IMR-90 (cell line): ENCODE results near the gene PRPF6. TPM values are rescaled to one million over a fixed set of nuclear protein-coding genes. Genes with fewer than 3 reads are reported as not detected.

ENCODE experiments used
- ATAC-seq: fragments of 200-7000 bp; cut with Tn5 transposase; 2 replicates; pipeline ENCODE4 v1.9.1; 2020; ENCODE audit warnings: low read depth, mild to moderate bottlenecking, moderate library complexity
- BruUV-seq: library from RNA; stranded (reverse); fragments of 400-500 nt; replicated peaks from 2 replicates; lab custom pipeline; 2021; lab: Mats Ljungman, UMichigan
- CTCF ChIA-PET: fragments of 300-600 bp; formaldehyde crosslinking; extraction: SDS; loops from one replicate; lab custom pipeline; 2021; ENCODE audit warnings: antibody characterized with exemption; lab: Yijun Ruan, JAX
- POLR2A ChIA-PET: fragments of 300-600 bp; sonication (Branson Sonifier 250); formaldehyde crosslinking; loops from one replicate; lab custom pipeline; 2022; ENCODE audit warnings: antibody characterized with exemption; ENCODE audit not compliant: unreplicated experiment; lab: Charles Lee
- DNase-seq: peaks from one replicate; pipeline ENCODE4 v3.0.0; 2013
- H2AFZ ChIP-seq: replicated peaks from 2 replicates; pipeline ENCODE3; 2013; ENCODE audit warnings: low read length, mild to moderate bottlenecking; ENCODE audit not compliant: poor library complexity
- H2AK5ac ChIP-seq: 2 replicates; pipeline ENCODE4 v1.6.1; 2013; ENCODE audit warnings: low read depth, low read length, inconsistent platforms
- H2AK9ac ChIP-seq: replicated peaks from 2 replicates; pipeline ENCODE3; 2013; ENCODE audit warnings: mild to moderate bottlenecking, low read depth, low read length, moderate library complexity; ENCODE audit not compliant: poor library complexity
- H2BK120ac ChIP-seq: 2 replicates; pipeline ENCODE4 v1.6.1; 2013; ENCODE audit warnings: low read depth, low read length, inconsistent platforms
- H2BK15ac ChIP-seq: 3 replicates; pipeline ENCODE4 v1.6.1; 2013; ENCODE audit warnings: low read depth, low read length, inconsistent platforms
- H2BK20ac ChIP-seq: 2 replicates; pipeline ENCODE4 v1.6.1; 2013; ENCODE audit warnings: low read depth, mild to moderate bottlenecking, inconsistent platforms, low read length, moderate library complexity
- H2BK5ac ChIP-seq: 2 replicates; pipeline ENCODE4 v1.6.1; 2013; ENCODE audit warnings: mild to moderate bottlenecking, low read depth, low read length, inconsistent platforms; ENCODE audit not compliant: poor library complexity, severe bottlenecking
- H3K14ac ChIP-seq: replicated peaks from 2 replicates; pipeline ENCODE4 v1.6.1; 2013; ENCODE audit warnings: low read depth, low read length, inconsistent platforms
- H3K18ac ChIP-seq: 2 replicates; pipeline ENCODE4 v1.6.1; 2013; ENCODE audit warnings: low read depth, low read length, control low read depth
- H3K23ac ChIP-seq: 2 replicates; pipeline ENCODE4 v1.6.1; 2013; ENCODE audit warnings: low read depth, low read length, inconsistent platforms
- H3K27ac ChIP-seq: 2 replicates; pipeline ENCODE4 v1.5.1; 2013; ENCODE audit warnings: mild to moderate bottlenecking, control low read depth, low read length; ENCODE audit not compliant: insufficient read depth
- H3K27me3 ChIP-seq: 2 replicates; pipeline ENCODE4 v1.6.1; 2013; ENCODE audit warnings: low read length; ENCODE audit not compliant: control insufficient read depth, insufficient read depth
- H3K36me3 ChIP-seq: 2 replicates; pipeline ENCODE4 v1.6.1; 2013; ENCODE audit warnings: low read length, mixed read lengths; ENCODE audit not compliant: control insufficient read depth, insufficient read depth
- H3K4ac ChIP-seq: 2 replicates; pipeline ENCODE4 v1.6.1; 2013; ENCODE audit warnings: low read depth, low read length, inconsistent platforms
- H3K4me1 ChIP-seq: 2 replicates; pipeline ENCODE4 v1.6.1; 2013; ENCODE audit warnings: low read length, mixed read lengths; ENCODE audit not compliant: control insufficient read depth, insufficient read depth
- H3K4me2 ChIP-seq: 2 replicates; pipeline ENCODE4 v1.6.1; 2013; ENCODE audit warnings: low read depth, mild to moderate bottlenecking, control low read depth, low read length, moderate library complexity
- H3K4me3 ChIP-seq: 2 replicates; pipeline ENCODE4 v1.5.1; 2013; ENCODE audit warnings: low read depth, mild to moderate bottlenecking, control low read depth, low read length, moderate library complexity; ENCODE audit not compliant: insufficient read depth
- H3K56ac ChIP-seq: 2 replicates; pipeline ENCODE4 v1.6.1; 2013; ENCODE audit warnings: low read length, inconsistent platforms; ENCODE audit not compliant: insufficient read depth; ENCODE audit errors: extremely low read depth
- H3K79me1 ChIP-seq, 2 experiments: 2 replicates each; pipeline ENCODE4 v1.6.1; 2013; ENCODE audit warnings: low read length in 2 of 2, inconsistent platforms in 1 of 2, low read depth in 1 of 2
- H3K9ac ChIP-seq: 2 replicates; pipeline ENCODE4 v1.6.1; 2013; ENCODE audit warnings: low read depth, low read length, control low read depth
- H3K9me1 ChIP-seq: 2 replicates; pipeline ENCODE4 v1.6.1; 2013; ENCODE audit warnings: low read length, inconsistent platforms; ENCODE audit not compliant: insufficient read depth
- H3K9me3 ChIP-seq: 2 replicates; pipeline ENCODE4 v1.6.1; 2013; ENCODE audit warnings: low read length; ENCODE audit not compliant: control insufficient read depth, insufficient read depth
- H4K20me1 ChIP-seq: 2 replicates; pipeline ENCODE4 v1.6.1; 2013; ENCODE audit warnings: low read length, inconsistent platforms; ENCODE audit not compliant: insufficient read depth
- H4K5ac ChIP-seq: 2 replicates; pipeline ENCODE4 v1.6.1; 2013; ENCODE audit warnings: mild to moderate bottlenecking, low read depth, low read length, control low read depth
- H4K8ac ChIP-seq, 2 experiments: 2 replicates each; pipeline ENCODE4 v1.6.1; 2013; ENCODE audit warnings: low read depth in 2 of 2, low read length in 2 of 2, control low read depth in 1 of 2, inconsistent platforms in 1 of 2
- H4K91ac ChIP-seq: 2 replicates; pipeline ENCODE4 v1.6.1; 2013; ENCODE audit warnings: low read depth, low read length, inconsistent platforms; ENCODE audit not compliant: insufficient read depth
- BHLHE40 ChIP-seq: fragments of 150-350 bp; IDR thresholded peaks from 2 replicates; pipeline ENCODE4 v1.6.1; 2016; ENCODE audit warnings: mild to moderate bottlenecking, low read depth, low read length
- CEBPB ChIP-seq: IDR thresholded peaks from 2 replicates; pipeline ENCODE4 v1.6.1; 2012; ENCODE audit warnings: low read depth, low read length, improper control_type of control experiment
- CHD1 ChIP-seq: IDR thresholded peaks from 2 replicates; pipeline ENCODE4 v1.6.1; 2012; ENCODE audit warnings: low read depth, low read length, improper control_type of control experiment
- ELK1 ChIP-seq: fragments of 150-350 bp; IDR thresholded peaks from 2 replicates; pipeline ENCODE4 v1.6.1; 2016; ENCODE audit warnings: low read depth, mild to moderate bottlenecking, low read length, moderate library complexity, borderline replicate concordance
- FOS ChIP-seq: fragments of 150-350 bp; IDR thresholded peaks from 2 replicates; pipeline ENCODE4 v1.6.1; 2016; ENCODE audit warnings: low read depth, low read length
- MAFK ChIP-seq: IDR thresholded peaks from 2 replicates; pipeline ENCODE4 v1.6.1; 2012; ENCODE audit warnings: low read depth, low read length, improper control_type of control experiment
- MAZ ChIP-seq: IDR thresholded peaks from 2 replicates; pipeline ENCODE4 v1.6.1; 2012; ENCODE audit warnings: low read depth, mild to moderate bottlenecking, low read length, improper control_type of control experiment, moderate library complexity, borderline replicate concordance
- MXI1 ChIP-seq: IDR thresholded peaks from 2 replicates; pipeline ENCODE4 v1.6.1; 2012; ENCODE audit warnings: low read depth, mild to moderate bottlenecking, low read length, moderate library complexity, borderline replicate concordance
- NFE2L2 ChIP-seq: fragments of 150-350 bp; IDR thresholded peaks from 2 replicates; pipeline ENCODE4 v1.6.1; 2016; ENCODE audit warnings: low read depth, mild to moderate bottlenecking, low read length
- POLR2A ChIP-seq: IDR thresholded peaks from 2 replicates; pipeline ENCODE4 v1.6.1; 2012; ENCODE audit warnings: mild to moderate bottlenecking, low read depth, low read length
- RAD21 ChIP-seq: IDR thresholded peaks from 2 replicates; pipeline ENCODE4 v1.6.1; 2012; ENCODE audit warnings: low read length, improper control_type of control experiment
- RFX5 ChIP-seq: IDR thresholded peaks from 2 replicates; pipeline ENCODE4 v1.8.0; 2012; ENCODE audit warnings: low read depth, mild to moderate bottlenecking, low read length, moderate library complexity
- SMC3 ChIP-seq: fragments of 150-350 bp; IDR thresholded peaks from 2 replicates; pipeline ENCODE4 v1.6.1; 2016; ENCODE audit warnings: low read depth, mild to moderate bottlenecking, antibody characterized with exemption, low read length, moderate library complexity
- USF2 ChIP-seq: fragments of 150-350 bp; IDR thresholded peaks from 2 replicates; pipeline ENCODE4 v1.6.1; 2017; ENCODE audit warnings: mild to moderate bottlenecking, antibody characterized with exemption, low read length, low read depth
- WGBS, 2 experiments: methylation state at CpG; one replicate each; pipeline versions ENCODE4 v1.1.5 to v1.1.7; 2013; ENCODE audit warnings: missing lambda C conversion rate in 2 of 2; ENCODE audit not compliant: insufficient read length in 1 of 2; ENCODE audit errors: extremely low coverage in 2 of 2; 5-methylcytosine and 5-hydroxymethylcytosine counted together
- dilution Hi-C: fragments of 300-500 bp; cut with HindIII; formaldehyde crosslinking; loops from one replicate; pipeline ENCODE4 v1.14.3; 2018; ENCODE audit warnings: low sequenced_read_pairs; ENCODE audit not compliant: unreplicated experiment
- in situ Hi-C: fragments of 300-500 bp; cut with MboI; formaldehyde crosslinking; loops from 3 replicates; pipeline ENCODE4 v1.14.3; 2019; ENCODE audit warnings: low sequenced_read_pairs, inconsistent platforms, mixed read lengths
- intact Hi-C: fragments of 100-400 bp; cut with micrococcal nuclease; formaldehyde crosslinking; loops from 2 replicates; pipeline ENCODE4 v1.10.0; 2022
- polyA plus RNA-seq, 3 experiments: library from polyadenylated mRNA; depleted of rRNA; stranded (reverse); fragments of >200 nt; gene quantifications; 2 replicates each; pipeline ENCODE4 v1.2.3, GENCODE V29; 2012; ENCODE audit warnings: low replicate concordance in 1 of 3
- total RNA-seq: library from RNA; depleted of rRNA; stranded (reverse); fragments of >200 nt; gene quantifications from 2 replicates; pipeline ENCODE4 v1.2.3, GENCODE V29; 2012
- TF ChIP-seq, protein P1 (sequence below): conservative IDR thresholded peaks from 2 replicates; pipeline ENCODE4 v1.5.1; 2012; ENCODE audit warnings: mild to moderate bottlenecking, low read depth, low read length, improper control_type of control experiment

Gene PRPF6
- total and polyA plus RNA-seq, 2 of the 4 experiments (the other 2 are of a cell fraction) = 43.5 to 71.3 TPM

DNA sequence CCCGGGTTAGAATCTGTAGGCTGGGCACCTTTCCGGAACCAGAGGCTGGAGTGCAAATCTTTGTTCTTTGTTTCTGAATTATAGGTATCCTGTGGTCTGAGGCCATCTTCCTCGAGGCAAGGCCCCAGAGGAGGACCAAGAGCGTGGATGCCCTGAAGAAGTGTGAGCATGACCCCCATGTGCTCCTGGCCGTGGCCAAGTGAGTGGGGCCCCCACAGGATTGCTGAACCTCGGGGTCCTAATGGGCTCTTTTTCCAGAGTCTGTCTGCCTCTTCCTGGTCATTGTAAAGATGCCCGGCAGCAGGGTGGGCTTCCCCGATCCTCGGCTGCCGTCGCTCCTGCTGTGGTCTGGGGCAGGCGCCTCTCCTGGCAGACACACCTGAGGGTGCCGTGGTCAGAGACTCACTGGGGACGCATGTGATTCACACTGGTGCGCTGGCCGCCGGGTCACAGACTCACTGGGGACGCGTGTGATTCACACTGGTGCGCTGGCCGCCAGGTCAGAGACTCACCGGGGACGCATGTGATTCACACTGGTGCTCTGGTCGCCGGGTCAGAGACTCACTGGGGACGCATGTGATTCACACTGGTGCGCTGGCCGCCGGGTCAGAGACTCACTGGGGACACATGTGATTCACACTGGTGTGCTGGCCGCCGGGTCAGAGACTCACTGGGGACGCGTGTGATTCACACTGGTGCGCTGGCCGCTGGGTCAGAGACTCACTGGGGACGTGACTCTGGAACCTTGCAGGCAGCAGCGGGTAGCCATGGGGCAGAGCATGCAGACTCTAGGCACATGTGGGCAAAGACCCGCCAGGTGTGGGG lies 48.6 kb downstream of the PRPF6 start:
- intact Hi-C loops = no loop called here
- dilution Hi-C loops = no loop called here
- Histone ChIP-seq H3K4me2 (no peak overlapping the region), H4K8ac (no peak overlapping the region), H3K4ac (no peak overlapping the region), H3K79me1 (no peaks in the 10 kb centered on the region; a peak in 1 of 4 replicates), H2AK5ac (no peak overlapping the region), H3K56ac (no peak overlapping the region), H3K18ac (no peak overlapping the region), H2BK20ac (no peak overlapping the region), H3K27ac (no peak overlapping the region), H2BK120ac (no peak overlapping the region), H3K9ac (no peak overlapping the region), H2AFZ (no peak overlapping the region), H4K5ac (no peak overlapping the region), H3K23ac (no peak overlapping the region), H3K4me3 (no peak overlapping the region), H2AK9ac (no peak overlapping the region), H3K9me1 (no peaks in the 10 kb centered on the region), H3K36me3 (peaks cover 71% of the 10 kb centered on the region), H4K20me1 (peaks cover under 1% of the 10 kb centered on the region; the same call in 1 of the 2 replicates), H3K9me3 (no peaks in the 10 kb centered on the region), H3K27me3 (no peaks in the 10 kb centered on the region), H3K14ac (no peak overlapping the region), H2BK15ac (no peak overlapping the region), H2BK5ac (no peak overlapping the region), H3K4me1 (no peaks in the 10 kb centered on the region), H4K91ac (no peak overlapping the region)
- in situ Hi-C loops = no loop called here
- ATAC-seq (no peak), DNase-seq (no peak)
- ChIA-PET CTCF (no interaction called here), POLR2A (no interaction called here)
- WGBS, 2 experiments = 95% methylated on average over 33 of the region's 38 CpGs; no CpG with 5 or more reads in 1 of the 2 experiments
- BruUV-seq = no TSS peak
- TF ChIP-seq MXI1 (no peak), FOS (no peak), POLR2A (no peak), CHD1 (no peak), BHLHE40 (no peak), RFX5 (no peak), NFE2L2 (no peak), SMC3 (no peak), USF2 (no peak), MAZ (no peak), ELK1 (no peak), RAD21 (no peak), CEBPB (no peak), MAFK (no peak)
- TF ChIP-seq, protein P1, sequence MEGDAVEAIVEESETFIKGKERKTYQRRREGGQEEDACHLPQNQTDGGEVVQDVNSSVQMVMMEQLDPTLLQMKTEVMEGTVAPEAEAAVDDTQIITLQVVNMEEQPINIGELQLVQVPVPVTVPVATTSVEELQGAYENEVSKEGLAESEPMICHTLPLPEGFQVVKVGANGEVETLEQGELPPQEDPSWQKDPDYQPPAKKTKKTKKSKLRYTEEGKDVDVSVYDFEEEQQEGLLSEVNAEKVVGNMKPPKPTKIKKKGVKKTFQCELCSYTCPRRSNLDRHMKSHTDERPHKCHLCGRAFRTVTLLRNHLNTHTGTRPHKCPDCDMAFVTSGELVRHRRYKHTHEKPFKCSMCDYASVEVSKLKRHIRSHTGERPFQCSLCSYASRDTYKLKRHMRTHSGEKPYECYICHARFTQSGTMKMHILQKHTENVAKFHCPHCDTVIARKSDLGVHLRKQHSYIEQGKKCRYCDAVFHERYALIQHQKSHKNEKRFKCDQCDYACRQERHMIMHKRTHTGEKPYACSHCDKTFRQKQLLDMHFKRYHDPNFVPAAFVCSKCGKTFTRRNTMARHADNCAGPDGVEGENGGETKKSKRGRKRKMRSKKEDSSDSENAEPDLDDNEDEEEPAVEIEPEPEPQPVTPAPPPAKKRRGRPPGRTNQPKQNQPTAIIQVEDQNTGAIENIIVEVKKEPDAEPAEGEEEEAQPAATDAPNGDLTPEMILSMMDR = no peak
